Osteocyte (in vitro differentiated cells): ENCODE data around the gene DNAI2. TPM values are rescaled to one million over a fixed set of nuclear protein-coding genes. Genes with fewer than 3 reads are reported as not detected.

Source experiments
- DNase-seq: peaks from one replicate; pipeline ENCODE4 v3.0.0; 2021; ENCODE audit warnings: mixed read lengths; ENCODE audit not compliant: unreplicated experiment; ENCODE audit errors: extremely low spot score
- H3K27ac Mint-ChIP-seq: one replicate; pipeline ENCODE4 v1.8.0; 2021; ENCODE audit warnings: mild to moderate bottlenecking, mixed read lengths; ENCODE audit not compliant: unreplicated experiment
- H3K27me3 Mint-ChIP-seq: one replicate; pipeline ENCODE4 v1.8.0; 2021; ENCODE audit warnings: mixed read lengths; ENCODE audit not compliant: unreplicated experiment
- H3K36me3 Mint-ChIP-seq: one replicate; pipeline ENCODE4 v1.8.0; 2021; ENCODE audit warnings: mixed read lengths; ENCODE audit not compliant: unreplicated experiment
- H3K4me1 Mint-ChIP-seq: one replicate; pipeline ENCODE4 v1.8.0; 2021; ENCODE audit warnings: mixed read lengths; ENCODE audit not compliant: unreplicated experiment
- H3K4me3 Mint-ChIP-seq: one replicate; pipeline ENCODE4 v1.8.0; 2021; ENCODE audit warnings: mild to moderate bottlenecking, moderate library complexity, mixed read lengths; ENCODE audit not compliant: unreplicated experiment
- H3K9me3 Mint-ChIP-seq: one replicate; pipeline ENCODE4 v1.8.0; 2021; ENCODE audit warnings: mixed read lengths; ENCODE audit not compliant: unreplicated experiment
- CTCF ChIP-seq: fragments of 200-600 bp; sonication (generic); IDR thresholded peaks from 2 replicates; pipeline ENCODE4 v1.5.0; 2021; ENCODE audit warnings: antibody characterized with exemption, mild to moderate bottlenecking, moderate library complexity
- total RNA-seq: library from RNA; stranded (reverse); gene quantifications from 2 replicates; pipeline ENCODE4 v1.2.1, GENCODE V29; 2021

DNAI2 gene
- total RNA-seq, 1 donor from 2014 or later: not detected

- H3K36me3 Mint-ChIP-seq: no peaks in the 10 kb centered on the region
- peaks cover 14% of the 10 kb centered on the region for H3K27me3 Mint-ChIP-seq
- no peak for DNase-seq
- H3K4me1 Mint-ChIP-seq: peaks cover 14% of the 10 kb centered on the region
- no peak for TF ChIP-seq CTCF
- no peak overlapping the region for H3K27ac Mint-ChIP-seq
- no peak overlapping the region for H3K4me3 Mint-ChIP-seq
- no peaks in the 10 kb centered on the region for H3K9me3 Mint-ChIP-seq
These were observed 3.7 kb upstream of the DNAI2 start for GRCh38 chr17:74270333-74270732.

GRCh38 chr17:74271281-74271680 is 2.8 kb upstream of the DNAI2 start:
- Mint-ChIP-seq H3K27ac (no peak overlapping the region), H3K36me3 (no peaks in the 10 kb centered on the region), H3K4me3 (no peak overlapping the region), H3K27me3 (peaks cover 21% of the 10 kb centered on the region), H3K9me3 (no peaks in the 10 kb centered on the region), H3K4me1 (peaks cover 19% of the 10 kb centered on the region)
- no peak for DNase-seq
- no peak for TF ChIP-seq CTCF

GRCh38 chr17:74271901-74272561 is 2.0 kb upstream of the DNAI2 start:
- Mint-ChIP-seq H3K27ac (no peak overlapping the region), H3K9me3 (no peaks in the 10 kb centered on the region), H3K4me1 (peaks cover 25% of the 10 kb centered on the region), H3K4me3 (no peak overlapping the region), H3K27me3 (peaks cover 23% of the 10 kb centered on the region), H3K36me3 (no peaks in the 10 kb centered on the region)
- no peak for TF ChIP-seq CTCF
- no peak for DNase-seq

- Mint-ChIP-seq H3K36me3 (no peaks in the 10 kb centered on the region), H3K9me3 (no peaks in the 10 kb centered on the region), H3K4me1 (peaks cover 25% of the 10 kb centered on the region), H3K27ac (no peak overlapping the region), H3K4me3 (no peak overlapping the region), H3K27me3 (peaks cover 23% of the 10 kb centered on the region)
- no peak for TF ChIP-seq CTCF
- DNase-seq: no peak
These were observed 1.3 kb upstream of the DNAI2 start for GRCh38 chr17:74272731-74273201.

- Mint-ChIP-seq H3K27ac (no peak overlapping the region), H3K36me3 (no peaks in the 10 kb centered on the region), H3K27me3 (peaks cover 23% of the 10 kb centered on the region), H3K9me3 (no peaks in the 10 kb centered on the region), H3K4me1 (peaks cover 25% of the 10 kb centered on the region), H3K4me3 (no peak overlapping the region)
- no peak for TF ChIP-seq CTCF
- no peak for DNase-seq
These were observed 791 bp downstream of the DNAI2 start for GRCh38 chr17:74274709-74275340.
